NT2/D1 (cell line): ENCODE measurements around the gene EFHC1.

Experiments used
- YY1 ChIP-seq: IDR thresholded peaks from 2 replicates; pipeline ENCODE4 v1.6.1; 2011; ENCODE audit not compliant: insufficient read length, insufficient read depth
- ZNF274 ChIP-seq: IDR thresholded peaks from 2 replicates; pipeline ENCODE4 v1.6.1; 2011; ENCODE audit warnings: mild to moderate bottlenecking, low read depth, low read length

DNA sequence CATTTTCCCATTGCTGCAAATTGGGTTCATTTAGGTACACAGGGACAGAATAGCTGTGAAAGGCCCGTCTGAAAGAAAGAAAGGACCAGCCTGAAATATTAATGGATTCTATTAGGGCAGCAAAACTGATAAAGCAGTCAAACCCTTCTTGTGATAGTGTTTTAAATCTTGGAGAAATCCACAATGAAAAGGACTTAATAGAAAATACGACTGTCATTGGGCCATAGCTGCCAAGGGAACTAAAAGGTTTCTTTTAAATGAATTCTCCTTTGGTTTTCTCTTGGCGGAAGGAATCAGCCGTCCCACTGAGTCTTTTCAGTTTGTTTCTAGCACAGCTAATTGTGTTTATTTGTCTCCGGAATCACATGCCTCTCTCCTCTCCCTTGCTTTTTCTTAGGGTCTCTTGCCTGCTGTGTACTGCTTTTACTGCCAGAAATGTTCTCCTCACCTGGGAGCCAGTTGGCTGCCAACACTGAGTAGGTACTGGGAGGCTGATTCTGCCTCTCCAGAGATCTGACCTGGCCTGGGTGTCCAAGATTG is 46.9 kb upstream of the EFHC1 start:
- no peak for TF ChIP-seq ZNF274
- no peak for TF ChIP-seq YY1
